Caki2 (cell line): ENCODE results near the gene JPH2. TPM values are rescaled to one million over a fixed set of nuclear protein-coding genes. Genes with fewer than 3 reads are reported as not detected.

Source experiments
- DNase-seq: peaks from one replicate; pipeline ENCODE4 v3.0.0-alpha.2; 2015; ENCODE audit warnings: low read depth
- in situ Hi-C: cut with HindIII; loops from 2 replicates; pipeline ENCODE4 v1.10.0; 2016; ENCODE audit warnings: low sequenced_read_pairs, low pct_unique_long_range_greater_than_20kb, mixed read lengths
- total RNA-seq: library from RNA; depleted of rRNA; stranded (reverse); fragments of >200 nt; shearing (Covaris generic); gene quantifications from 2 replicates; pipeline ENCODE4 v1.2.3, GENCODE V29; 2014; ENCODE audit warnings: low replicate concordance

Gene JPH2
- total RNA-seq, 1 experiment from 2014 or later = 0.57 TPM

DNA sequence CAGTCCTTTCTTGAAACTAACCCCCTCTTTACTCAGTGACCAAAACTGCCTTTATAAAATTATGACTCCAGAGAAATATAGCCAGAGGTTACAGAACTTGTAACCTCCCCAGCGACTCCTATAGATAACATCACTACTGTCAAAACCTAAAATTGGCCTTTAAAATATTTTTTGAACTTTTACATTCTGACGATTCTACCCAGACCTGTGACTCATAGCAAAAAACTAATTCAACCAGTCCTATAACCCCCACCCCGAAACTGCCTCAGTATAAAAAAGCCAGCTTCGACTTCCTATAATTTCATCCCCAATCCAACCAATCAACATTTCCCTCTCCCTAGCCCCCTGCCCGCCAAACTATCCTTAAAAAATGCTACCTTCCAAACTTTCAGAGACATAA is 13.9 kb downstream of the JPH2 start:
- DNase-seq = no peak

DNA sequence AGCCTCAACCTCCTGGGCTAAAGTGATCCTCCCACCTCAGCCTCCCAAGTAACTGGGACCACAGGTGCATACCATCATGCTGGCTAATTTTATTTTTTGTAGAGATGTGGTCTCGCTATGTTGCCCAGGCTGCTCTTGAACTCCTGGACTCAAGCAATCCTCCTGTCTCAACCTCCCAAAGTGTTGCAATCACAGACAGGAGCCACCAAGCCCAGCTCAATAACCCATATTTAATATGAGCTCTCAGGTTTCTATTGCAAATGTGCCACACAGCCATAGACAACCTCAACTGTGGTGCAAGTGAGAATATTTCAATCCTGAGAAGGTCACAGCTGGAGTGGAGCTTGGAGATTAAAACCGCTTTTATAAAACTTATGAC is 14.4 kb downstream of the JPH2 start:
- no peak for DNase-seq
- in situ Hi-C loops = no loop called here

More for the DNA sequence above, 13.9 kb downstream of the JPH2 start:
- in situ Hi-C loops = no loop called here

DNA sequence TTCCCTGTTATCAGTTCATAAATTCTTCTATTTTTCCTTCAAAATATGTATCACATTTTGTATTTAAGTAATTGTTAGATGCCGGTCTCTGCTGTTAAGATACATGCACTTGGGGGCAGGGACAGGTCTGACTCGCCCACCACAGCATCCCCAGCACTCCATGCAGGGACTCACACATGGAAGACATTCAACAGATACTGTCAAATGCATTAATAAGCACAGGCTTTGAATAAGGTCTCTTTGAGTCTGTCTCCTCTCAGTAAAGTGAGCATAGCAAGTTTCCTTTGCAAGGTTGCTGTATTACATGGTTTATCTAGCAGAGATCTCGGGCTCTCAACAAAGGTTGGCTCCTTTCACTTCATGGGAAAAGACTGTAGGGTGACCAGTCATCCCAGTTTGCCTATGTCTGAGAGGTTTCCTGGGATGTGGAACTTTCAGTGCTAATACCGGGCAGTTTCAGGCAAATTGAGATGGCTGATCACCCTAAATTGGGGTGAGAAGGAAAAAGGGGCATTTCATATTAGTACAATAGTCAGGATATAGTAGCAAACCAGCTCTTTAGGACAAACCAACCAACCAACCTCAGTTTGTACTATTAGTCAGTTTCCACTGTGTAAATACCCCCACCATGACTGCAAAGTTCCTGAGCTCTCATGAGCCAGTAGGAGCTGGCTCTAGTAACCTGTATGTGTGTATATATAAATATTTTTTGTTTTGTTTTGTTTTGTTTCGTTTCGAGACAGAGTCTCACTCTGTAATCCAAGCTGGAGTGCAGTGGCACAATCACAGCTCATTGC is 15.0 kb downstream of the JPH2 start:
- in situ Hi-C loops = no loop called here

DNA sequence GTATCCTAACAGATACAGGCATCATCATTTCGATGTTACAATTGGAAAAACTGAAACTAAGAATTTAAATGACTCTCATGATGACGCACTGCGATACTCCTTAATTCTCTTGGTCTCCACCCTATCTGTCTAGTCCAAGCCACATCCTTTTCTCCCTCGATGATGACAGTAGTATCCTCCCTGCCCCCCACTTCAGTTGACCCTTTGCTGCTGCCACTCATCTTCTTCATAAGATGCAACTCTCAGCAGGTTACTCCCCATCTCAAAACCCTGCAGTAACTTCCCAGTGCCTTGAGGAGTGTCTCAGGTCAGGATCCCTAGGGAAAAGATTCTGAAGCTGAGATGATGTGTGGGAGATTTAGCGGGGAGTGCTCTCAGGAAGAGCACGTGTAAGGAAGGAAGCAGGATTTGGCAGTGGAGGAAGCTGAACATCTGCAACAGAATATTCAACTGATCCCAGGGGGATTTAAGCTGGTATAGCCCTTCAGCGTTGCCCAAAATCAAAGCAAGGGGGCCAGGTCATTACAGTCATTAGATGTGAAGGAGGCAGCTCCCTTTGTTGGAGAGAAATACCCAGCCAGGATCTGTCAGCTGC is 16.1 kb downstream of the JPH2 start:
- no peak for DNase-seq

More for the DNA sequence above, 15.0 kb downstream of the JPH2 start:
- DNase-seq = no peak

DNA sequence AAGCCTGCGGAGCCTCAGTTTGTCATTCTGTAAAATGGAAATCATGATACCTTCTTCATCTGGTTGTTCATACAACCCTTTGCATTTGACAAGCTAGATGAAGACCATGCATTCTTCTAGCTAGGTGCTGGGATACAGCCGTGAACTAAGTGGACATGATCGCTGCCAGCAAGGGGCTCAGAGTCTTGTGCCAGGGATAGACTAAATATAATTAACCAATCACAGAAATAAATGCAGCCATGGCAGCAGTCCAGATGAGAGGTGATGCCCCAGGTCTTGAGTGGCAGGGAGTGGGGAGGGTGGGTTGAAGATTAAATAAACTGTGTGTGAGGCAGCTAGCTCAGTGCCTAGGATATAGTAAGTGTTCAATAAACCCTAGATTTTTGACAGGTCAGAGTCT is 19.3 kb downstream of the JPH2 start:
- no peak for DNase-seq
- in situ Hi-C loops = no loop called here

More for the DNA sequence above, 16.1 kb downstream of the JPH2 start:
- in situ Hi-C loops = no loop called here

DNA sequence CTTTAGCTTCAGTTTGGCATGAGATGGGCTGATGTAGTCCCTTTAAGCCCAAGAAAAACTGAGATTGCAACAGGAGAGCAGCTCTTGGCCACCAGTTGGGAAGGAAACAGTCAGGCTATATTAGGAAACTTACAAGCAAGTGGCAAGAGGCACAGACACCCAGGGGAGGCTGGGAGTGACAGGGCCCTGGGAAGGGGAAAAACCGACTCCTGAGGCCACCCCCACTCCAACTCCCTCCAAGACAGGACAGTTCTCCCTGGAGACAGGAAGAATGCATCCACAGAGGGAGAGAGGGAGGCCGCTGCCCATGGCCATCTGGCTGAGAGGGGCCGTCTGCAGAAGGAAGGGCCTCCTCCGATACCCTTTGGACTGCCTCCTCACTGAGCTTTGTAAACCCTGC is 20.5 kb downstream of the JPH2 start:
- no peak for DNase-seq
- in situ Hi-C loops = no loop called here

DNA sequence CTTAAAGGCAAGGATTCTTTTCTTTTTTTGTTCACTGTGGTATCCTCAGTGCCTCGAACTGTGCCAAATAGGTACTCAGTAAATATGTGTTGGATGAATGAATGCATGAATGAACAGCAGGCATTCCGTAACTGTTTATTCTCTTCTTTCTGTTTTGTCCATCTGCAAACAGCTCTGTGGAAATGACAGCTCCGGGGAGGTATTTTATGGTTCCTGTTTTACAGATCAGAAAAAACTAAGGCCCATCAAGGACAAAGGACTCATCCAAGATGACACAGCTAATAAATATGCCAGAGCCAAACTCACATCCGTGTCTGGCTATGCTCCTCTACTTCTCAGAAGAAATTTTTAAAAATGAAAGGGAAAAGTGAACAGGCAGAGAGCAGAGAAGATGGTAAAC is 21.0 kb downstream of the JPH2 start:
- peak; percentile 80 for DNase-seq
- in situ Hi-C loops = no loop called here

DNA sequence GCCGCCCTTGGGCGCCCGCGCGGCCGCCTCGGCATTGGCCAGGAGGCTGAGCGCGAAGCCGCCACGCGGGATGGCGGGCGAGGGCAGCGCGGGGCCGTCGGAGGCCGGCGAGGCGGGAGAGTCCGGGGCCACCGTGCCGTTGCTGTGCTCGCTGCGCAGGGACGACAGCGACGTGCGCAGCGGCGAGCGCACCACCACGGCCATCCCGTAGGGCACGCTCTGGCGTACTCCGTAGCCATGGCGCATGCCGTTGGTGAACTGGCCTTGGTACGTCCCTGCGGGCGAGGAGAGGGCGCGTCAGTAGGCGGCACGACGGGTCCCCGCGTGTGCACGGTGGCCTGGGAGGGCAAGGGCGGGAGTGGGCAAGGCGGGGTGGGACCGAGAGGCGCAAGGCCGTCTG is 26.9 kb downstream of the JPH2 start:
- no peak for DNase-seq
- in situ Hi-C loops = no loop called here

DNA sequence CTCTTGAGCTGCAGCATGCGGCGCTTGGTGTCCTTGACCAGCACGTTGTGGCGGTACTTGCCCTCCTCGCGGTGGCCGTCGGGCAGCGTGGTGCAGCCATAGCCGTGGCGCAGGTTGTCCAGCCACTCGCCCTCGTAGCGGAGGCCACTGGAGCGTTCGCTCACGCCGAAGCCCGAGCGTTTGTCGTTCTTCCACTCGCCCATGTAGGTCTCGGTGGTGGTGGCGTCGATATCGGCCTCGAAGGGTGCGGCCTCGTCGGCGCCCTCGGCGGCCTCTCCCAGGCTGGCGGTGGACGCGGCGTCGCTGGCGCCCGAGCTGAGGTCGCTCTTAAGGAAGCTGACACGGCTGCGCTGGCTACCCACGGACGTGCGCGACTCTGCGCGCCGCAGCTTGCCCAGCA is 27.3 kb downstream of the JPH2 start:
- DNase-seq = no peak
- in situ Hi-C loops = no loop called here

DNA sequence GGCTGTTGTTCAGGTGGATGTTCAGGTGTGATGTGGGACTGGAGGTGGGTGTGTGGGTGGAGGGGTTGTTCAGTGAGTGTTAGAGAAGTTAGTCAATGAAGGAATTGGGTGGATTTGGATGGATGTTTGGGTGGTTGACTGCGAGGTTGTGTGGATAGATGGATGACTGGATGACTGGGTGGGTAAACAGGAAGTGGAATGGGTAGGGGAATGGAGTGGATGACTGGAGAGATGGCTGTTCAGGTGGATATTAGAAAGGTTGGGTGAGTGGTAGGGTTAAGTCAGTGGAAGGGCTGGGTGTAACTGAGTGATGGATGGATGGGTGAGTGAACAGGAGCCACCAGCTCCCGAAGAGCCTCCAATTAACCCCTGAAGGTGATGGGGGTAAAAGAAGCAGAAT is 27.9 kb downstream of the JPH2 start:
- DNase-seq = no peak
- in situ Hi-C loops = no loop called here

DNA sequence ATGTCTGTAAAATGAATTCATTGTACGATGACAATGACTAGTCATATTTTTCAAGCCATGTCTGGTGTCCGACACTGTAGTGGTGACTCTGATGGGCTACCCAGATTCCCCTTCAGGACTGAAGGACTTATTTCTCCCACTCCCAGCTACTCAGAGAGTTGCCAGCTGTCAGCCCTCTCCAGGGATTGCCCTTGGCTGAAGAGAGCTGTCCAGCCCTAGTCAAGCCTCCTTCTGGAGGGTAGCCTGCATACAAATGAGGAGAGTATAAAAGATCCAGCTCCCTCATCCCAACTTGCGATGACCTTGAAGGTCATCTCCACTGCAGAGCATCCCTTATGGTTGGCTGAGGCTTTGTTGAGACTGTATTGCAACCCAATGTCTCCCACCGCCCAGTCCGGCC is 29.9 kb downstream of the JPH2 start:
- in situ Hi-C loops = no loop called here
- no peak for DNase-seq

DNA sequence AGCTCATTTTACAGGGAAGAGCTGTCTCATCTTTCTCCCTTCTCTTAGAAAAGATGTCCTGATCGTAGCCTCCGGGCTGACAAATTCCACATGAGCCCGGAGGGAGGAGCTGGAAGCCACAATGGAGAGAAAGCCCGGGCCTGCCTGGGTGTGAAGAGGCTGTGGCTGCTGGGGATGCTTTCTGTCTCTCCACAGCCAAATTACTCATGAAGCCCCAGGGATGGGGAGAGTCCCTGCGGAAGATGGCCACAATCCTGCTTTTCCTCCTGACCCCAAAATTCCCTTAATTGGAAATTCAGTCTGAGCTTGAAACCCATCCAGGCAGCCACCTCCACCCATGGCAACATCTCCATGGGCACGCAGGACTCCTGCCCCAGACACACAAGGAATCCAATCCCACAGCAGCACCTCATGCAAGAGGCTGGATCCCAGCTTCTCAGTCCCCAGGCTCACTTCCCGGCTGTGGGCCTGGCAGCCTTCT is 32.4 kb downstream of the JPH2 start:
- no peak for DNase-seq
- in situ Hi-C loops = no loop called here

DNA sequence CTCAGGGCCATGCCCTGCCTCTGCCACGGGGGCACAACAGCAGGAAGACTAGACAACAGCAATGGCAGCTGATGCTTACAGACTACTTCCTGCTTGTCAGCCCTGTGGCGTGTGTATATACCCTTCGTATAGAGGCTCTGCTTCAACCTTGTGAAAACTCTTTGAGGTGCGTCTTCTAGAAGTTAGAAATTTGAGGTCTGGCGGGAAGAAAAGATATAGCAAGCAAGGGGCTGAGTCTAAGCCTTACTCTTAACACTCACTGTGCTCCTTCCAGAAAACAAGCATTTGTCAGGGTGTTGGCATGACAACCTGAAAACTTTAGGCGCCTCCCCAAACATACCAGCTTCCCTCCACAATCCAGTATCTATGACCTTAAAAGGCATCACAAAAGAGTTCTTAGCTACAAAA is 33.3 kb downstream of the JPH2 start:
- in situ Hi-C loops = no loop called here
- no peak for DNase-seq

DNA sequence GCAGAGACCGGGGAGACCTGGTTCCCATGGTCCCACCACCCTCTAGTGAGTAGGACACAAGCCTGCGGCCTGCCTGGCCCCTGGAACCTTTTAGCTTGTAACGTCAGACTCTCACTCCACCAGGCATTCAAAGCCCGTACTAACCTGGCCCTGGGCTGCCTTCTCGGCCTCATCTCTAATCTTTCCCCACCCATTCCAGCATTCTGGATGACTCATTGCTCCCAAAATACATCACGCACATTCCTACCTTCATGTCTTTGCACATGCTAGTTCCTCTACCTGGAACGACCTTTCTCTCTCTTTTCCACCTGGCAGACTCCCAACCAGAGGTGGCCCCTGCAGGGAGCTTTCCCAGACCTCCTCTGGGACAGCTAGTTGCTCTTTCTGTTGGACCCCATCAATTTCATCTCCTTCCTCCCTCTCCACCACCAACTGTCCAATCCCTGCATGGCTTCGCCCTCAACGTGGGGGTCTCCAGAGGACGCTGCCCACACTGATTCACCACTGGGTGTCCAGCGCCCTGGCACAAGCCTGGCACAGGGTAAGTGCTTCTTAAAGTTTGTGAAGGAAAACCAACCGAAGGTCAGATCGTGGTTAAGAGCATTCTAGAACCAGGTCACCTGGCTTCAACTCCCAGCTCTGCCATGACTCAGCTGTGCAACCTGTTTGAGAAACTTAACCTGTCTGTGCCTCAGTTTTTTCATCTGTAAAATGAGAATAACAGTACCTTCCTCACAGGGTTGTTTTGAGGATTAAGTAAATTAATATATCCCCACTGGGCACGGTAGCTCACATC is 35.2 kb downstream of the JPH2 start:
- DNase-seq = no peak
- in situ Hi-C loops = no loop called here

DNA sequence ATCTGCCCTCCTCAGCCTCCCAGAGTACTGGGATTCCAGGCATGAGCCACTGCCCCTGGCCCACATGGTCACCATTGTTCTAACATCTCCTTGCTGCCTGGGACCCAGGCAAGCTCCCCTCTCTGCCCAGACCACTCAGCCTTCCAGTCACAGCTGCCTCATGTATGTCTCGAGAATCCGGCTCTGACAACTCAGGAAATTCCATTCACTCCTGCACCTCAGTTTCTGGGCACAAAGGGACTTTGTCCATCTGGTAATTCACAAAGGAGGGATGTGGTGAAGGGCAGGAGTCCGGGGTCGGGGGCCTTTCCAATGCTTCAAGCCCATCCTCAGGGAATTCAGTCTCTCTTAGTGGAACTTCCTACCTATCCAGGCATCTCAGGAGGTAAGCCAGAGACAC is 40.7 kb downstream of the JPH2 start:
- DNase-seq = no peak
- in situ Hi-C loops = no loop called here

DNA sequence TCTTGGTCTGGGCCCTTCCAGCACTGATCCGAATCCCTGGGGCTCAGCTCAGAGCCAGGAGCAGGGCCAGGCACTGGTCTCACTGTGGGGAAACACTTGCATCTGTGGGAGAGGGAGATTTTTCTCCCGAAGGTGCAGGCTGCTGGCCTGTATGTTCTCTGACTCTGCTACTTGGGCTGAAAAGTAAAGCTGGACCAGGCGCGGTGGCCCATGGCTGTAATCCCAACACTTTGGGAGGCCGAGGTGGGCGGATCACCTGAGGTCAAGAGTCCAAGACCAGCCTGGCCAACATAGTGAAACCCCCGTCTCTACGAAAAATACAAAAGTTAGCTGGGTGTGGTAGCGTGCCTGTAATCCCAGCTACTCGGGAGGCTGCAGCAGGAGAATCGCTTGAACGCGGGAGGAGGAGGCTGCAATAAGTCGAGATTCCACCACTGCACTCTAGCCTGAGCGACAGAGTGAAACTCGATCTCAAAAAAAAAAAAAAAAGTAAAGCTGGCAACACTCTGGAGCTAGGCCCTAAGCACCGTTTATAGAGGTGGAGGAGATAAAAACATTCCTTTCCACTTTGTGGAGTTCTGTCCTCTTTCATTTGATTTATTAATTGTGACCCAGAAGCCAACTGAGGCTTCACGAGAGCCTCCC is 41.7 kb downstream of the JPH2 start:
- DNase-seq = no peak
- in situ Hi-C loops = no loop called here

DNA sequence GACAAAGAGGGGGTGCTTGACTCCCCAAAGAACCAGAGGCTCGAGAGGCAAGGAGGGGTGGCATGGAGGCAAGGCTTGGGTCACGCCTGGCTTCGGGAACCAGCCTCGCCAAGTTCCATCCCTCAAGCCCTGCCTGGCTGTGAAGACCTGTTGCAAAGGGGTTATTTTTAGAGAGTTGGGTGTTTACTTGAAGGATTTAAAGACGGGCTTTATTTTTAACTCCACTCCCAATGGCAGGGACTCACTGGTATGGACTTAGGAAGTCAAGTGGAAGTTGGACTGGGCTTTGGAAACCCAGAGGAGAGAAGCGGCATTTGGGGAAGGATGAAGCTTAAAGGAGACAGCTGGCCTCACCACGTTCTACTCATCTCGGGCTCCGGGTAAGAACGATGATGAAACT is 43.1 kb downstream of the JPH2 start:
- DNase-seq = no peak
- in situ Hi-C loops = no loop called here

DNA sequence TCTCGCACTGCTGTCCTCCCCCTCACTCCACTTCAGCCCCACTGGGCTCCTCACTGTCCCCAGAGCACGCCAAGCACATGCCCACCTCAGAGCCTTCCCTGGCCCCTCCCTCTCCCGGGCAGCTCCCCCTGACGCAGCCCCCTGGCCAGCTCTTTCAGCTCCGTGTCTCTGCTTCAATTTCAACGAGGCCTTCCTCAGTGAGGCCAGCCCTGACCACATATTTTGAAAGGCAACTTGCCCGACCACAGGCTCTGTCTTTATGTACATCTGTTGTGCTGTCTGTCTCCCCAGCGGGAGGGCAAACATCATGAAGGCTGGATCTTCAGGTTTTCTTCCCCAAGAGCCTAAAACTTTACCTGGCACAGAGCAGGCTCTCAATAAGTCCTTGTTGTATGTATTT is 44.6 kb downstream of the JPH2 start:
- no peak for DNase-seq
- in situ Hi-C loops = no loop called here

DNA sequence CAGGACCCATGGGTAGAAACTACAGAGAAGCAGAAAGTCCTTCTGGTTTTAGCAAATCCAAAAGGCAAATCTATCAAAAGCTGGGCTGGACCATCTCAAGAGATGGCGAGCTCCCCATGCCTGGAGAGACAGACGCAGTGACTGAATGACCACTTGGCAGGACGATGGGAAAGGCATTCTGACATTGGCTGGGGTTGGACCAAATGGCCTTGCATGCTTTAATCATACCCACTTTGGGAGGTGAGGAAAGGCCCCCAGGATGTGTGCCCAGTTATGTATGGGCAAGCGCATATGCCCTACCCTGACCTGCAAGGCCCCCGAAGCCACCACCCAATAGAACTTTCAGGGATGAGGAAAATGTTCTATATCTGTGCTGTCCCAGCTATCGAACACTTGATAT is 45.1 kb downstream of the JPH2 start:
- no peak for DNase-seq
- in situ Hi-C loops = no loop called here
